K562 (cell line): ENCODE data around the gene NTRK3. TPM values are rescaled to one million over a fixed set of nuclear protein-coding genes. Genes with fewer than 3 reads are reported as not detected.

Source experiments
- ATAC-seq: fragments of 200-7000 bp; cut with Tn5 transposase; 3 replicates; pipeline ENCODE4 v1.9.1; 2020; ENCODE audit warnings: moderate library complexity
- BruUV-seq: library from RNA; stranded (reverse); fragments of 400-500 nt; replicated peaks from 2 replicates; lab custom pipeline; 2021; lab: Mats Ljungman, UMichigan
- CTCF ChIA-PET: fragments of 300-600 bp; formaldehyde crosslinking; extraction: SDS; loops from one replicate; lab custom pipeline; 2021; ENCODE audit warnings: low intra/inter-chr PET ratio; lab: Yijun Ruan, JAX
- POLR2A ChIA-PET: fragments of 300-600, 350-650 bp; sonication (Branson Sonifier 250); formaldehyde crosslinking; extraction: SDS; loops from one replicate; lab custom pipeline; 2021; ENCODE audit warnings: antibody characterized with exemption, inconsistent platforms; lab: Yijun Ruan, JAX
- DNase-seq, 4 experiments: peaks; one replicate each; pipeline versions ENCODE4 v3.0.0 to v3.0.0-alpha.2; 2011 to 2018; ENCODE audit warnings: low spot score in 3 of 4, mixed read lengths in 3 of 4; ENCODE audit errors: extremely low read depth in 1 of 4
- FAIRE-seq: peaks from 2 replicates; lab custom pipeline; 2011; peaks lifted over from hg19 to GRCh38; lab: Jason Lieb, UNC
- H2AFZ ChIP-seq: 2 replicates; pipeline ENCODE4 v1.6.0; 2011; ENCODE audit warnings: low read depth, low read length, control low read depth, inconsistent platforms
- H3K27ac ChIP-seq: fragments of 200-600 bp; 3 replicates; pipeline ENCODE4 v1.8.0; 2011; ENCODE audit warnings: low read depth, mild to moderate bottlenecking, control low read depth, inconsistent platforms, low read length, moderate library complexity, mixed read lengths; ENCODE audit errors: extremely low read depth
- H3K27me3 ChIP-seq, 2 experiments: fragments of 300-600 bp in 1 of 2; 2 replicates in 1 of 2; 3 replicates in 1 of 2; pipeline versions ENCODE4 v1.6.0 to v1.8.0; 2011; ENCODE audit warnings: inconsistent platforms in 2 of 2, low read length in 2 of 2, mild to moderate bottlenecking in 1 of 2, mixed read lengths in 1 of 2, moderate library complexity in 1 of 2; ENCODE audit not compliant: control insufficient read depth in 2 of 2, insufficient read depth in 2 of 2
- H3K36me3 ChIP-seq: fragments of 300-600 bp; 3 replicates; pipeline ENCODE4 v1.8.0; 2011; ENCODE audit warnings: mild to moderate bottlenecking, low read length, inconsistent platforms; ENCODE audit not compliant: control insufficient read depth, insufficient read depth
- H3K4me1 ChIP-seq, 2 experiments: fragments of 200-600 bp in 1 of 2; replicated peaks in 1 of 2; 2 replicates in 1 of 2; 3 replicates in 1 of 2; pipeline versions ENCODE4 v1.5.1 to v1.8.0; 2011; ENCODE audit warnings: inconsistent platforms in 2 of 2, low read length in 2 of 2, mild to moderate bottlenecking in 1 of 2, mixed read lengths in 1 of 2, moderate library complexity in 1 of 2; ENCODE audit not compliant: control insufficient read depth in 2 of 2, insufficient read depth in 2 of 2
- H3K4me2 ChIP-seq: 2 replicates; pipeline ENCODE4 v1.6.1; 2011; ENCODE audit warnings: low read length, control low read depth, inconsistent platforms, mixed read lengths; ENCODE audit not compliant: insufficient read depth
- H3K4me3 ChIP-seq: fragments of 200-600 bp; sonication (generic), shearing (Covaris generic); 2 replicates; pipeline ENCODE4 v1.5.1; 2016; ENCODE audit warnings: control low read depth, inconsistent platforms
- H3K79me2 ChIP-seq: fragments of 200-600 bp; 3 replicates; pipeline ENCODE4 v1.8.0; 2011; ENCODE audit warnings: low read length, inconsistent platforms; ENCODE audit not compliant: control insufficient read depth, insufficient read depth
- H3K9ac ChIP-seq, 2 experiments: 2 replicates each; pipeline versions ENCODE4 v1.6.0 to v1.6.1; 2011; ENCODE audit warnings: low read depth in 2 of 2, low read length in 2 of 2, control low read depth in 1 of 2, inconsistent platforms in 1 of 2, mild to moderate bottlenecking in 1 of 2, mixed read lengths in 1 of 2; ENCODE audit not compliant: insufficient read depth in 1 of 2
- H3K9me1 ChIP-seq: one replicate; pipeline ENCODE4 v1.6.0; 2011; ENCODE audit warnings: inconsistent platforms, mild to moderate bottlenecking, low read length, moderate library complexity; ENCODE audit not compliant: control insufficient read depth, insufficient read depth
- H3K9me3 ChIP-seq: replicated peaks from 2 replicates; pipeline ENCODE4 v1.5.1; 2011; ENCODE audit warnings: low read depth, low read length, inconsistent platforms; ENCODE audit not compliant: control insufficient read depth, insufficient read depth
- H4K20me1 ChIP-seq: replicated peaks from 2 replicates; pipeline ENCODE4 v1.6.1; 2011; ENCODE audit warnings: low read length, inconsistent platforms, mixed read lengths; ENCODE audit not compliant: control insufficient read depth, insufficient read depth
- EP400 ChIP-seq: fragments of 450-650 bp; IDR thresholded peaks from 2 replicates; pipeline ENCODE4 v1.6.1; 2017; ENCODE audit warnings: antibody characterized with exemption, mild to moderate bottlenecking, moderate library complexity
- ESRRA ChIP-seq: fragments of 450-650 bp; IDR thresholded peaks from 2 replicates; pipeline ENCODE4 v1.6.1; 2014; ENCODE audit warnings: low read depth, mild to moderate bottlenecking, moderate library complexity, borderline replicate concordance
- HMG20B ChIP-seq: fragments of 250-450 bp; sonication (Bioruptor Pico); IDR thresholded peaks from 2 replicates; pipeline ENCODE4 v1.5.0; 2021; ENCODE audit warnings: mild to moderate bottlenecking
- KAT2B ChIP-seq: IDR thresholded peaks from one replicate; pipeline ENCODE4 v1.6.1; 2012; ENCODE audit warnings: low read depth, mild to moderate bottlenecking, control low read depth, inconsistent platforms, low read length, moderate library complexity
- MIER1 ChIP-seq: fragments of 450-650 bp; IDR thresholded peaks from 2 replicates; pipeline ENCODE4 v1.6.1; 2016; ENCODE audit warnings: antibody characterized with exemption, mild to moderate bottlenecking, low read depth
- MTA1 ChIP-seq: fragments of 450-650 bp; IDR thresholded peaks from 2 replicates; pipeline ENCODE4 v1.6.1; 2017; ENCODE audit warnings: borderline replicate concordance
- NR2C2 ChIP-seq, 2 experiments: fragments of 200-800 bp in 1 of 2; sonication (Bioruptor generic) in 1 of 2; sonication (generic) in 1 of 2; formaldehyde crosslinking in 1 of 2; IDR thresholded peaks; 2 replicates each; pipeline versions ENCODE4 v1.6.1 to v1.8.0; 2016 to 2022; ENCODE audit warnings: mild to moderate bottlenecking in 1 of 2, missing compliant biosample characterization in 1 of 2, missing genetic modification characterization in 1 of 2, missing genetic modification reagents in 1 of 2
- PML ChIP-seq: IDR thresholded peaks from 2 replicates; pipeline ENCODE4 v1.6.1; 2012; ENCODE audit warnings: low read length, inconsistent platforms
- POLR2AphosphoS5 ChIP-seq: IDR thresholded peaks from 2 replicates; pipeline ENCODE4 v1.6.1; 2011; ENCODE audit warnings: mild to moderate bottlenecking, low read depth, low read length, moderate library complexity; ENCODE audit not compliant: control insufficient read depth, insufficient read depth
- TRIM24 ChIP-seq, 2 experiments: fragments of 450-650 bp; IDR thresholded peaks; 2 replicates each; pipeline ENCODE4 v1.6.1; 2016
- ZBTB8A ChIP-seq: fragments of 450-650 bp; IDR thresholded peaks from 2 replicates; pipeline ENCODE4 v1.6.1; 2018; ENCODE audit warnings: mild to moderate bottlenecking, moderate library complexity; ENCODE audit not compliant: partially characterized antibody
- ZSCAN29 ChIP-seq: fragments of 450-650 bp; IDR thresholded peaks from 2 replicates; pipeline ENCODE4 v1.6.1; 2017
- WGBS: fragments of 100-300 bp; shearing (Covaris generic); methylation state at CpG from one replicate; pipeline ENCODE4 v1.1.6; 2016; ENCODE audit warnings: low coverage, mixed read lengths; ENCODE audit not compliant: insufficient coverage; ENCODE audit errors: missing lambda C conversion rate; 5-methylcytosine and 5-hydroxymethylcytosine counted together
- in situ Hi-C: fragments of 300-500 bp; cut with MboI; formaldehyde crosslinking; loops from 4 replicates; pipeline ENCODE4 v1.15.0; 2018; ENCODE audit warnings: inconsistent platforms, mixed read lengths
- intact Hi-C: fragments of 100-400 bp; cut with micrococcal nuclease; formaldehyde crosslinking; loops from 2 replicates; pipeline ENCODE4 v1.14.2; 2022
- polyA plus RNA-seq, 8 experiments: library from polyadenylated mRNA; depleted of rRNA in 4 of 8; stranded (reverse) in 5 of 8; unstranded in 3 of 8; fragments of >200 nt; fragmentation: Nextera tagmentation in 2 of 8; fragmentation: Illumina TruSeq in 1 of 8; extraction: Ambion mirVana in 2 of 8; extraction: Trizol in 1 of 8; gene quantifications; 2 replicates each; pipeline versions ENCODE4 v1.2.1 to v1.2.3, GENCODE V29; 2011 to 2014; ENCODE audit warnings: inconsistent platforms in 1 of 8, missing spikeins in 1 of 8
- total RNA-seq, 7 experiments: library from RNA; depleted of rRNA in 6 of 7; stranded (reverse); fragments of >200 nt in 6 of 7; fragmentation: Illumina TruSeq in 2 of 7; extraction: Trizol in 2 of 7; gene quantifications; 2 replicates each; pipeline versions ENCODE4 v1.2.1 to v1.2.3, GENCODE V29; 2011 to 2021; ENCODE audit warnings: low replicate concordance in 1 of 7
- TF ChIP-seq, protein P1 (sequence below): sonication (generic); formaldehyde crosslinking; IDR thresholded peaks from 2 replicates; pipeline ENCODE4 v1.9.0; 2022; ENCODE audit warnings: mild to moderate bottlenecking, missing genetic modification reagents
- TF ChIP-seq, protein P2 (sequence below): fragments of 250-450 bp; sonication (Bioruptor Pico); IDR thresholded peaks from 2 replicates; pipeline ENCODE4 v1.8.0; 2022; ENCODE audit warnings: inconsistent platforms, mild to moderate bottlenecking, moderate library complexity, borderline replicate concordance

NTRK3 gene
- total and polyA plus RNA-seq, 9 of the 15 experiments (the other 6 are each of a cell fraction or from before 2014, with no cell fraction given): 0.11 to 0.13 TPM; not detected in 7

DNA sequence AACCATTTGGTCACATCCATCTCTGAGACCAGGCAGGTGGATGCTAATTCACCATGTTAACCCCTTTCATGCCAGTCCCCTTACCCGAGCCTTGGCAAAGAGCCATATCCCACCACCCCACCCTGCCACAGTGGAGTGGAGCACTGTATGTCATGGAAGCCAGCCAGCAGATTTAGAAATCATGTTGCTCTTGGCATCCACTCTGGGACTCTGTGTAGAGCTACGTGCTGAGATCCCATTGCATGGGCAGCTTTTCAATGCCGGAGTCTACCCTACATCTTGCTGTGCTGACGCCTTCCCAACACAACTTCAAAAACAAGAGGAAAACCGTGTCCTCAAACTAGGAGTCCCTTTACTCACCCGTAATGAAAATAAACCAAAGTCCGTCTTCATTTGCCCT, 131.0 kb downstream of the NTRK3 start (continued):
- no peak for TF ChIP-seq KAT2B
- TF ChIP-seq, all 486 proteins: peak for 0

- Histone ChIP-seq H3K4me3 (no peak overlapping the region), H3K9me1 (no peaks in the 10 kb centered on the region), H2AFZ (no peak overlapping the region), H3K4me1 (no peaks in the 10 kb centered on the region), H3K9ac (no peak overlapping the region), H3K36me3 (no peaks in the 10 kb centered on the region), H3K27me3 (peaks cover 0 to 4% of the 10 kb centered on the region in 2 experiments; a peak in 1 of 5 replicates), H4K20me1 (no peaks in the 10 kb centered on the region), H3K79me2 (no peaks in the 10 kb centered on the region), H3K27ac (no peak overlapping the region), H3K9me3 (no peaks in the 10 kb centered on the region), H3K4me2 (no peak overlapping the region)
- no peak for DNase-seq
- CTCF ChIA-PET: no interaction called here
- WGBS: 0% methylated on average over 5 of the region's 5 CpGs
- FAIRE-seq: no peak
- BruUV-seq: no TSS peak
- no peak for ATAC-seq
- POLR2A ChIA-PET: interaction anchor here (0.9 to 1.4 kb wide), 3 partner anchors 10 to 75 kb away, joined by 3 to 4 read pairs (median 3); no protein-coding TSS in a partner anchor
- TF ChIP-seq TRIM24 (IDR thresholded peaks at IDR 0.05) (no peak), ZSCAN29 (no peak), PML (no peak), MTA1 (no peak), EP400 (no peak), ZBTB8A (no peak), MIER1 (no peak), ESRRA (no peak), POLR2AphosphoS5 (no peak), NR2C2 (CRISPR knock-in tag; IDR thresholded peaks at IDR 0.05) (no peak), NR2C2 (tag; IDR thresholded peaks at IDR 0.05) (no peak), HMG20B (no peak)
- TF ChIP-seq, protein P1, sequence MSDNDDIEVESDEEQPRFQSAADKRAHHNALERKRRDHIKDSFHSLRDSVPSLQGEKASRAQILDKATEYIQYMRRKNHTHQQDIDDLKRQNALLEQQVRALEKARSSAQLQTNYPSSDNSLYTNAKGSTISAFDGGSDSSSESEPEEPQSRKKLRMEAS (CRISPR knock-in tag): no peak
- TF ChIP-seq, protein P2, sequence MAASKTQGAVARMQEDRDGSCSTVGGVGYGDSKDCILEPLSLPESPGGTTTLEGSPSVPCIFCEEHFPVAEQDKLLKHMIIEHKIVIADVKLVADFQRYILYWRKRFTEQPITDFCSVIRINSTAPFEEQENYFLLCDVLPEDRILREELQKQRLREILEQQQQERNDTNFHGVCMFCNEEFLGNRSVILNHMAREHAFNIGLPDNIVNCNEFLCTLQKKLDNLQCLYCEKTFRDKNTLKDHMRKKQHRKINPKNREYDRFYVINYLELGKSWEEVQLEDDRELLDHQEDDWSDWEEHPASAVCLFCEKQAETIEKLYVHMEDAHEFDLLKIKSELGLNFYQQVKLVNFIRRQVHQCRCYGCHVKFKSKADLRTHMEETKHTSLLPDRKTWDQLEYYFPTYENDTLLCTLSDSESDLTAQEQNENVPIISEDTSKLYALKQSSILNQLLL (CRISPR knock-in tag): no peak
- intact Hi-C loops (no loop called here), in situ Hi-C loops (no loop called here)
These were observed 132.3 kb downstream of the NTRK3 start for GRCh38 chr15:88124199-88124598.
